ENCODE results near the gene CD99L2. TPM values are rescaled to one million over a fixed set of nuclear protein-coding genes. Genes with fewer than 3 reads are reported as not detected.
A peak's percentile ranks its signal among the peaks of the same experiment; 100 is the strongest.
"Not testable (repeated sequence)": the region's sequence is repeated elsewhere in the genome, so short reads cannot be mapped to it uniquely, and the experiment has no call there.

CD99L2 gene
- total RNA-seq, 6 experiments from 2014 or later: 25.5 to 53.6 (median 33.0) TPM

DNA sequence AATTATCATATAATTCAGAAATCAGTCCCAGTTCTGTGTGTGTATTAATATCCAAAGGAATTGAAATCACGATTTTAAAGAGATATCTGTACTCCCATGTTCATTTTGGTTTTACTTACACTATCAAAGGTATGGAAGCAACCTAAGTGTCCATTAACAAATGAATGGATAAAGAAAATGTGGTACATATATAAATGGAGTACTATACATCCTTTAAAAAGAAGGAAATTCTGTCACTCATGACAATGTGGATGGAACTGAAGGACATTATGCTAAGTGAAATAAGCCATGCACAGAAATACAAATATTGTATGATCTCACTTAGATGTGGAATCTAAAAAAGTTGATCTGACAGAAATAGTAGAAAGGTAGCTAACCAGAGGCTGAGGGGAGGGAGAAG, 63.8 kb downstream of the CD99L2 start:
- ATAC-seq (no peak), DNase-seq (no peak)
- Histone ChIP-seq H3K9me3 (no peaks in the 10 kb centered on the region), H3K27ac (peak overlapping the region in 1 of 3 donors; percentile 43), H3K4me1 (peaks cover 0 to 4% (median 0%) of the 10 kb centered on the region in 4 donors), H3K36me3 (no peaks in the 10 kb centered on the region), H3K4me3 (no peak overlapping the region), H3K27me3 (no peaks in the 10 kb centered on the region)
- intact Hi-C loops (cut with DNase I): no loop called here
- WGBS (ENCODE audit: insufficient coverage, low coverage, low lambda C conversion rate, missing lambda C conversion rate): 40% methylated on average over 1 of the region's 1 CpG
- TF ChIP-seq, protein P1, sequence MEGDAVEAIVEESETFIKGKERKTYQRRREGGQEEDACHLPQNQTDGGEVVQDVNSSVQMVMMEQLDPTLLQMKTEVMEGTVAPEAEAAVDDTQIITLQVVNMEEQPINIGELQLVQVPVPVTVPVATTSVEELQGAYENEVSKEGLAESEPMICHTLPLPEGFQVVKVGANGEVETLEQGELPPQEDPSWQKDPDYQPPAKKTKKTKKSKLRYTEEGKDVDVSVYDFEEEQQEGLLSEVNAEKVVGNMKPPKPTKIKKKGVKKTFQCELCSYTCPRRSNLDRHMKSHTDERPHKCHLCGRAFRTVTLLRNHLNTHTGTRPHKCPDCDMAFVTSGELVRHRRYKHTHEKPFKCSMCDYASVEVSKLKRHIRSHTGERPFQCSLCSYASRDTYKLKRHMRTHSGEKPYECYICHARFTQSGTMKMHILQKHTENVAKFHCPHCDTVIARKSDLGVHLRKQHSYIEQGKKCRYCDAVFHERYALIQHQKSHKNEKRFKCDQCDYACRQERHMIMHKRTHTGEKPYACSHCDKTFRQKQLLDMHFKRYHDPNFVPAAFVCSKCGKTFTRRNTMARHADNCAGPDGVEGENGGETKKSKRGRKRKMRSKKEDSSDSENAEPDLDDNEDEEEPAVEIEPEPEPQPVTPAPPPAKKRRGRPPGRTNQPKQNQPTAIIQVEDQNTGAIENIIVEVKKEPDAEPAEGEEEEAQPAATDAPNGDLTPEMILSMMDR (IDR thresholded peaks at IDR 0.05): no peak
- no peak for TF ChIP-seq POLR2A (IDR thresholded peaks at IDR 0.05)

DNA sequence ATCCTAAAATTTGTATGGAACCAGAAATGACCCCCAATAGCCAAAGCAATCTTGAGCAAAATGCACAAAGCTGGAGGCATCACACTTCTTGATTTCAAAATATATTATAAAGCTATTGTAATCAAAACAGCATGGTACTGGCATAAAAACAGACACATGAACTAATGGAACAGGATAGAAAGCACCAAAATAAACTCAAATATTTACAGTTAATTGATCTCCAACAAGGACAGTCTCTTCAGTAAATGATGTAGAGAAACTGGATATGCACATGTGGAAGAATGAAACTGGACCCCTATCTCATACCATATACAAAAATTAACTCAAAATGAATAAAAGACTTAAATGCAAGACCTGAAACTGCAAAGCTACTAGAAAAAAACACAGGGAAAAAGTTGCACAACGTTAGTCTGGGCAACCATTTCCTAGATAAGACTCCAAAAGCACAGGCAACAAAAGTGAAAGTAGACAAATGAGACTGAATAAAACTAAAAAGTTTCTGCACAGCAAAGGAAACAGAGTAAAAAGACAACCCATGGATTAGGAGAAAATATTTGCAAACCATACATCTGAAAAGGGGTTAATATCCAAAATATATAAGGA, 64.9 kb downstream of the CD99L2 start:
- H3K27me3 ChIP-seq: no peaks in the 10 kb centered on the region
- no peak overlapping the region for H3K4me3 ChIP-seq
- peak overlapping the region in 2 of 3 donors; percentile 43 to 70 for H3K27ac ChIP-seq
- ATAC-seq: peak in 3 of 4 donors; percentile 37 to 59 (median 47)
- no peaks in the 10 kb centered on the region for H3K9me3 ChIP-seq
- 0% methylated on average over 1 of the region's 1 CpG for WGBS (ENCODE audit: insufficient coverage, low coverage, low lambda C conversion rate, missing lambda C conversion rate)
- H3K36me3 ChIP-seq: no peaks in the 10 kb centered on the region
- peaks cover 0 to 4% (median 0%) of the 10 kb centered on the region in 4 donors for H3K4me1 ChIP-seq
- intact Hi-C loops (cut with DNase I): no loop called here
- TF ChIP-seq, protein P1 (IDR thresholded peaks at IDR 0.05): no peak
- TF ChIP-seq POLR2A (IDR thresholded peaks at IDR 0.05): no peak
- no peak for DNase-seq

- TF ChIP-seq, protein P1 (IDR thresholded peaks at IDR 0.05): no peak
- no peak for TF ChIP-seq POLR2A (IDR thresholded peaks at IDR 0.05)
- intact Hi-C loops (cut with DNase I): no loop called here
- no peak overlapping the region for H3K4me3 ChIP-seq
- DNase-seq (no peak), ATAC-seq (peak; percentile 54 to 75 (median 59))
- peaks cover 0 to 4% (median 0%) of the 10 kb centered on the region in 4 donors for H3K4me1 ChIP-seq
- H3K9me3 ChIP-seq: no peaks in the 10 kb centered on the region
- no peaks in the 10 kb centered on the region for H3K27me3 ChIP-seq
- no peaks in the 10 kb centered on the region for H3K36me3 ChIP-seq
- 46% methylated on average over 1 of the region's 1 CpG for WGBS (ENCODE audit: insufficient coverage, low coverage, low lambda C conversion rate, missing lambda C conversion rate)
- peak overlapping the region; percentile 50 to 73 (median 70) for H3K27ac ChIP-seq
Observed at GRCh38 chrX:150831863-150832262, 66.6 kb downstream of the CD99L2 start.

- H3K27me3 ChIP-seq: no peaks in the 10 kb centered on the region
- intact Hi-C loops (cut with DNase I): no loop called here
- H3K9me3 ChIP-seq: peaks cover 0 to 3% (median 0%) of the 10 kb centered on the region in 4 donors
- TF ChIP-seq POLR2A (IDR thresholded peaks at IDR 0.05): no peak
- TF ChIP-seq, protein P1 (IDR thresholded peaks at IDR 0.05): no peak
- no peak overlapping the region for H3K27ac ChIP-seq
- H3K4me1 ChIP-seq: peaks cover 0 to 4% (median 0%) of the 10 kb centered on the region in 4 donors
- ATAC-seq: peak; percentile 24 to 72 (median 60)
- DNase-seq: no peak
- 46% methylated on average over 5 of the region's 5 CpGs for WGBS (ENCODE audit: insufficient coverage, low coverage, low lambda C conversion rate, missing lambda C conversion rate)
- no peak overlapping the region for H3K4me3 ChIP-seq
- H3K36me3 ChIP-seq: no peaks in the 10 kb centered on the region
Observed at GRCh38 chrX:150828785-150829184, 69.7 kb downstream of the CD99L2 start.

DNA sequence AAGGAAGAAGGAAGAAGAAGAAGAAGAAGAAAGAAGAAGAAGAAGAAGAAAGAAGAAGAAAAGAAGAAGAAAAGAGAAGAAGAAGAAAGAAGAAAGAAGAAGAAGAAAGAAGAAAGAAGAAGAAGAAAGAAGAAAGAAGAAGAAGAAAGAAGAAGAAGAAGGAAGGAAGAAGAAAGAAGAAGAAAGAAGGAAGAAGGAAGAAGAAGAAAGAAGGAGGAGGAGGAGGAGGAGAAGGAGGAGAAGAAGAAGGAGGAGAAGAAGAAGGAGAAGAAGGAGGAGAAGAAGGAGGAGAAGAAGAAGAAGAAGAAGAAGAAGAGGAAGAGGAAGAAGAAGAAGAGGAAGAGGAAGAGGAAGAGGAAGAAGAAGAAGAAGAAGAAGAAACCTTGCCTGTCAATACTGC, 74.1 kb downstream of the CD99L2 start:
- DNase-seq; H3K4me3 ChIP-seq; intact Hi-C loops (cut with DNase I); ATAC-seq; H3K9me3 ChIP-seq; H3K36me3 ChIP-seq; H3K27ac ChIP-seq; H3K27me3 ChIP-seq; H3K4me1 ChIP-seq: not testable (repeated sequence)

DNA sequence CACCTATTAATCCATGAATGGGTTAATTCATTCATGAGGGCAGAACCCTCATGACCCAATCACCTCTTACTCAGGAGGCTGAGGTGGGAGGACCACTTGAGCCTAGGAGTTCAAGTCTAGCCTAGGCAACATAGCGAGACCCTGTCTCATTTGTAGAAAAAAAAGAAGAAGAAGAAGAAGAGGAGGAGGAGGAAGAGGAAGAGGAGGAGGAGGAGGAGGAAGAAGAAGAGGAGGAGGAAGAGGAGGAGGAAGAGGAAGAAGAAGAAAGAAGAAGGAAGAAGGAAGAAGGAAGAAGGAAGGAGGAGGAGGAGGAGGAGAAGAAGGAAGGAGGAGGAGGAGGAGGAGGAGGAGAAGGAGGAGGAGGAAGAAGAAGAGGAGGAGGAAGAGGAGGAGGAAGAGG, 74.6 kb downstream of the CD99L2 start:
- H3K36me3 ChIP-seq; H3K4me3 ChIP-seq; DNase-seq; H3K27ac ChIP-seq; ATAC-seq; H3K27me3 ChIP-seq; H3K9me3 ChIP-seq; H3K4me1 ChIP-seq; intact Hi-C loops (cut with DNase I): not testable (repeated sequence)
- WGBS (ENCODE audit: insufficient coverage, low coverage, low lambda C conversion rate, missing lambda C conversion rate): 77% methylated on average over 1 of the region's 1 CpG
